Activated CD8-positive, alpha-beta memory T cell treated with anti-CD3 and anti-CD28 coated beads for 4 hours (primary cell): ENCODE data around the gene PPIP5K2.

Experiments
- DNase-seq, 2 donors: peaks; one replicate each; pipeline ENCODE4 v3.0.0-alpha.2; 2020; ENCODE audit warnings: low read depth in 2 of 2

The PPIP5K2 gene

DNA sequence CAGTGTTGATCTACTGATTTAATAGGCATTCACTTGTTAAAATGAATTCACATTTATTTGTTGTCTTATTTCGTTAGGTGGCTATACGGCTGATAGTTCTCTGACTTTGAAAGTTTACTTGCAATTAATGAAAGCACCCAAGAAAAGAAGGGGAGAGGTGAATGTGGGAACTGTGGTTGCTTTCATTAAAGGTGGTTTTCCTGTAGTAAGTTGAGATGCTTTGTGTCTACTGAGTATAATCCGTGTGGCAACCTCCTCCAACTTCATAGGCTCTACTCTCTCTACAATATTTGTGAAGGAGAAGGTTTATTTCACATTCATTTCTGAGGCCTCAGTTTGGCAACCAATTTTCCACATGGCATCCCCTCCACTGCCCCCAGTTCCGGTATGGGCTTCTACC lies 125.7 kb downstream of the PPIP5K2 start:
- DNase-seq, result no peak

DNA sequence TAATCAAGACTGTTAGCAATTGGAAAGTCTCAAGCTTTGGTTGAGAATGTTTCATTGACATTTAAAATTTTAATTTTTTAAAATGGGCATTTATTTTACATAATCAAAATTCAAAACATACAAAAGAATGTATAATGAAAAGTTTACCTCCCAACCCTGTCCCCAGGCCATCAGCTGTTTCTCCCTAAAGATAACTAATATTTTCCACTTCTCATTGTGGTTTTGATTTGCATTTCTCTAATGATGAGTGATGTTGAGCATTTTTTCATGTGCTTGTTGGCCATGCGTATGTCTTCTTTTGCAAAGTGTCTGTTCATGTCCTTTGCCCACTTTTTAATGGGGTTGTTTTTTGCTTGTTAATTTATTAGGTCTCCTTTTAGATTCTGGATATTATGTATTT lies 127.0 kb downstream of the PPIP5K2 start:
- DNase-seq, result no peak

GRCh38 chr5:103249068-103249467 lies 129.0 kb downstream of the PPIP5K2 start:
- no peak for DNase-seq

DNA sequence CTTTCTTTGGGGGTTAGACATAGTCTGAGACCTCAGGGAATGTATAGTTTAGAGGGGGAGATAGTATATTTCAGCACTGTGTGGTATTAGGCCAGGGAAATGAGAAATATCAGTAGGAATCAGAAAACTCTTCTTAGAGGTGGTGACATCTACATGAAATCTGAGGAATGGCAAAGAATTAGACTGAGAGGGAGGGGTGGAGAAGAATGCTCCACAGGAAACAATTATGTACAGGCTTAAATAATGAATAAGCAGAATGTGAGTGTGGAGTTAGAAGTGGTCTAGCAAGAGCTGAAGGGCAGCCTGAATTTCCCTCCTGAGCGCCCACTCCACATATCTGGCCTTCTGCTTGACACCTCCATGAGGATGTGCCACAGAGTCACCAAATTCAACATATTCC lies 134.8 kb downstream of the PPIP5K2 start:
- DNase-seq, result no peak

GRCh38 chr5:103255691-103256090 lies 135.6 kb downstream of the PPIP5K2 start:
- DNase-seq, result no peak

DNA sequence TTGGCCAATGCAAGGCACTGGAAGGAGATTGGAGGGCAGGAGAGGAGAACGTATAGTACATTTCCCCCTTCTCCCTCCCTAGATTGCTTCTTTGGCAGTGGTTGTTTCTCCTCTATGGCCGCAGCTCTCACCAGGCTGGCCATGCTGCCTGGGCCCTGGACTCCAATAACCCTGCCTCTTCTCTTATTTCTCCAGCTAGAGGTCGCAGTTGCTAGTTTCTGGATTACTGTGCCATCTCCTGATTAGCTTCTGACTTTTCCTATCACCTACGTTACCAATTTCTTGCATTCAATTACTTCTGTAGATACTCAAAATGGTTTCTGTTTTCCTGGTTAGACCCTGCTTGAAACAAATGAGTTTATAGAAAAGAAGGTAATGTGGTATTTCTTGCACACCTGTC lies 136.1 kb downstream of the PPIP5K2 start:
- DNase-seq, result no peak

- DNase-seq, result peak; percentile 84 to 85
Observed at GRCh38 chr5:103258368-103258956, 138.4 kb downstream of the PPIP5K2 start, which contains the start of gene MACIR. MACIR (plus strand) TSS chr5:103258763; CDS start chr5:103275920, 17,157 bp downstream.

- DNase-seq, result peak; percentile 24 to 28
Observed at GRCh38 chr5:103258957-103259704, 139.0 kb downstream of the PPIP5K2 start.

DNA sequence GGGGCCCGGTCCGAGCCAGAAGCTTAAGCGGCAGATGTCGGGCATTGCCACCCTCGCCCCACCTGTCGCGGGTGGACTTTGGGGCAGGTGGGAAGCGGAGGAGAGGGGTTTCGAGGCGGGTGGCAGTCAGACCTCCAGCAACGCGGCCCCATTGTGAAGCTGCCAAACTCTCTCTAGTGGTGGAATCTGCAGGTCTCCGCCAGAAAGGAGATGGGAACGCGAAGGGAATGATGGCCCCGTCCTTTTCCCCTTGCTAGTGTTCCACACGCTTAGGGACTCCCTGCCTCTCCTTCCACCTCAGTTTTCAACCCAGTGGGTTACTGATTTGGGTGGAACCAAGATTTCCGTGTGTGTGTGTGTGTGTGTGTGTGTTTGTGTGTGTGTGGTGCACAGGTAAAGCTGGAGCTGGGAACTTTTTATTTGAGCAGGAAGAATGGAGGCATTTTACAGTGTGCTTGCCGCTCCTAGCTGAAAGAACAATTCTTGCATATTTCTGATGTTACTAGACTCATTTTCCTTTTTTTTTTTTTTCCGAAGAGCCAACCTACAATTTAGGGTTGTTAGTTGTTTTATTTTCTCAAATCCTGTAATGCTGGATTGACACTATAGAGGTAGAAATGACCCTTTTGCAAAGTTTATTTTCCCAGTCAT lies 139.7 kb downstream of the PPIP5K2 start:
- peak in 1 of 2 donors; percentile 0 for DNase-seq

GRCh38 chr5:103260951-103261350 lies 140.8 kb downstream of the PPIP5K2 start:
- DNase-seq, result no peak
